ENCODE data around the gene SOX1. TPM values are rescaled to one million over a fixed set of nuclear protein-coding genes. Genes with fewer than 3 reads are reported as not detected.

Gene SOX1
- total RNA-seq, 1 donor from 2014 or later, result 8.3 TPM

DNA sequence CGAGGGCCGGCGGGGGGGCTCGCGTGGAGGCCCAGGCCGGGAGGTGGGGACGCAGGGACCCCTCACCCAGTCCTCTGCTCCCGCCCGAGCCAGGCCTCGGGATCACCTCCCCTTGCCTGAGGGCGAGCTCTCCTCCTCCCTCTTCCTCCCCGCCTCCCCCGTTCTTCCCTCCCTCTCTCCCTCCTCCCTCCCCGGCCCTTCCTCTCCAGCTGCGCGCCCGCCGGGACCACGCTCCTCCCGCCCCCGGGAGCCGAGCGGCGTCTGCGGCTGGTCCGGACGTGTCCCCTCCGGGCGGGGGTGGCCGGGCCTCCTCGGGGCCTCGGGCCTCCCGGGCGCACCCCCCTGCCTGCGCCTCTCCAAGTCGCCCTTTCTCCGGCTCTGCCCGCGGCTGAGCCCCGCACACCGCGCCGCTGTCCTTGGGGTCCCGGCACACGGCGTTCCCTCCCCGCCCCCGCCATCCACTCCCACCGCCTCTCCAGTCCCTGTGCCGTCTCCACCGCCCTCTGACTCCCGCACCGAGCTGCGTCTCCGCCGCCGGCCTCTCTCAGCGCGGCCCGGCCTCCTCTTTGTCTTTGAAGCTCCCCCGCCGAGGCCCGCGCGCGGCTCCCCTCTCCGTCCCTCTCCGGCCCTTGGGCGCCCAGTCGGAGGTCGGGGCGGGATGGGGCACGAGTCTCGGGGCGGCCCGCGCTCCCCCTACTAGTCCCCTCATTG, 5.7 kb downstream of the SOX1 start:
- peak; percentile 44 for DNase-seq

- no peak for DNase-seq
Observed at GRCh38 chr13:112073245-112074138, 6.5 kb downstream of the SOX1 start.

GRCh38 chr13:112074139-112074865, 7.4 kb downstream of the SOX1 start:
- DNase-seq, result no peak

DNA sequence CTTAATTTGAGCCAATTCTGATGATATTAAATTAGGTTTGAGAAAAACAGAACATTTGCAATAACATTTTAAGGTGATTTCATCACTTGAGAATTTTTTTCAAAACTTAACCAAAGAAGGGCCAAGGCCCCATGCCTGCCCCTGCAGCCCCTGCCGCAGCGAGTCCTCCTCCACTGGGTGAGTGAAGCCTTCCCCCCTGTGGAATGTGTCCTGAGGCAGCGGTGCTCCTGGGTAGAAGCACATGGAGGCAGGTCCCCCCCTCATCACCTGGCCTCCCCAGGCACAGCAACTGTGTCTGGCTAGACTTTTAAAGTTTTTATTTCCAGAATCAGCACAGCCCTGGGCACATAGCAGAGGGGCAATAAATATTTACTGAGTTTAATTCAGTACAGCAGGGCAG, 10.8 kb downstream of the SOX1 start:
- no peak for DNase-seq

DNA sequence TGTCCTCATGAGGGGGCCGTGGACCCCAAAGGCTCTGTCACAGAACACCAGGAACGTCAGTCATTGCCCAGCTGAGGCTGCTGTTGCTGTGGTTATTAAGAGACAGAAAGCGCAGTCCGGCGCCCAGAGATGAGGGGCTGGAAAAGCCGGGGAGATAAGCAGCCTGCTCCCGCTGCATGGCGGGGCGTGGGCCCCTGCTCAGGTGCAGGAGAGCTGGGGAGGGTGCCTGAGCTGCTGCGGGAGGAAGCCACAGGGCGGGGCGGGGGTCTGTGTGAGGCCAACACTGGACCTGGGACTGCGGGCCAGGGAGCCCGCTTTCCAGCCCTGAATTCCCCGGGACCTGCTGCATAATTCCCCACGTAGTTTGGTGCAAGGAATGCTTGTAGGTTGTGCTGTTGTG, 11.3 kb downstream of the SOX1 start:
- DNase-seq, result no peak

- no peak for DNase-seq
Observed at GRCh38 chr13:112078879-112079531, 12.1 kb downstream of the SOX1 start.

- no peak for DNase-seq
Observed at GRCh38 chr13:112079696-112080095, 12.7 kb downstream of the SOX1 start.

GRCh38 chr13:112083971-112084370, 17.0 kb downstream of the SOX1 start:
- no peak for DNase-seq

- DNase-seq, result no peak
Observed at GRCh38 chr13:112092453-112092852, 25.5 kb downstream of the SOX1 start.

GRCh38 chr13:112095354-112095753, 28.4 kb downstream of the SOX1 start:
- no peak for DNase-seq

DNA sequence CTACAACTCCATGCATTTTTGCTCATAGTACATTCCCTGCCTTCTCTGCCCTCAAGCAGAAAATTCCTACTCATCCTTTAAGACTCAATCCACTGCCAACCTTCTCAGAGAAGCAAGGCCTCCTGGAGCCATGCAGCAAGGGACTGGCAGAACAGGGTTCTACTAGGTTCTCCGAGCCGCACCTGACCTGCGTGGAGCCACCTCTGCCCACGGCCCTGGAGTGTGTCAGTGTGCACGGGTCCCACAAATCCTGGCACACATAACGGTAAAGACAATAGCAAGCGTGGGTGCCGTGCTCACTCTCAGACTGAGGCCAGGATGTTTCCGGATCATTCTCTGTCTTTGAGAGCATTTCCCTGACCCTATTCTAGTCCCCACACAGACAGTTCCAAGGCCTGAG, 30.0 kb downstream of the SOX1 start:
- no peak for DNase-seq

- no peak for DNase-seq
Observed at GRCh38 chr13:112097770-112098169, 30.8 kb downstream of the SOX1 start.

- DNase-seq, result no peak
Observed at GRCh38 chr13:112098699-112099098, 31.8 kb downstream of the SOX1 start.

DNA sequence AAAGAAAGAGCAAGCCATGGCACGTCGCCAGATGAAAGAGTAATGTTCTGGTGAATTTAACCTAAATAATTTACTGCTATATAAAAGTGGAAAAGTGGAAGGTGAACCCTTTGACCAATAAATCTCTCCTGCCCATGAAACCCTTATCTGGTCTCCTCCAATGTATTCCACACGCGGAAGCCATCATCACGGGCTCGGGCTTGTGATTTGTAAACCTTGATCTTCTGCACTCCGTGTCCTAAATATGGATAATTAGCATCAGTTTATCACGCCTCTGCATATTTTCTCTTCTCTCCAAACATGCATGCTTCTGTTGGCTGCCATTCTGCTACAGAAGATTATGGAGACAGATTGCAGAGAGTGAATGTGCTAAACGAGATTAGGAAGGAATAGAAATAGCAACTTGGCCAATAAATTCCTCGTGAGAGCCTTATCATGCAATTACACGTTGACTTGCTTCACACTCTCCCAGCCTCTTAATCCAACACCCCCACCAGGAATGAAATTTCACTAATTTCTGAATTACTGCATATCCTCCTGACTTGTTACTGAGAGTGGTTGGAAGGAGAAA, 34.5 kb downstream of the SOX1 start:
- no peak for DNase-seq

- no peak for DNase-seq
Observed at GRCh38 chr13:112102243-112102642, 35.3 kb downstream of the SOX1 start.

- DNase-seq, result no peak
Observed at GRCh38 chr13:112103260-112103838, 36.4 kb downstream of the SOX1 start.

DNA sequence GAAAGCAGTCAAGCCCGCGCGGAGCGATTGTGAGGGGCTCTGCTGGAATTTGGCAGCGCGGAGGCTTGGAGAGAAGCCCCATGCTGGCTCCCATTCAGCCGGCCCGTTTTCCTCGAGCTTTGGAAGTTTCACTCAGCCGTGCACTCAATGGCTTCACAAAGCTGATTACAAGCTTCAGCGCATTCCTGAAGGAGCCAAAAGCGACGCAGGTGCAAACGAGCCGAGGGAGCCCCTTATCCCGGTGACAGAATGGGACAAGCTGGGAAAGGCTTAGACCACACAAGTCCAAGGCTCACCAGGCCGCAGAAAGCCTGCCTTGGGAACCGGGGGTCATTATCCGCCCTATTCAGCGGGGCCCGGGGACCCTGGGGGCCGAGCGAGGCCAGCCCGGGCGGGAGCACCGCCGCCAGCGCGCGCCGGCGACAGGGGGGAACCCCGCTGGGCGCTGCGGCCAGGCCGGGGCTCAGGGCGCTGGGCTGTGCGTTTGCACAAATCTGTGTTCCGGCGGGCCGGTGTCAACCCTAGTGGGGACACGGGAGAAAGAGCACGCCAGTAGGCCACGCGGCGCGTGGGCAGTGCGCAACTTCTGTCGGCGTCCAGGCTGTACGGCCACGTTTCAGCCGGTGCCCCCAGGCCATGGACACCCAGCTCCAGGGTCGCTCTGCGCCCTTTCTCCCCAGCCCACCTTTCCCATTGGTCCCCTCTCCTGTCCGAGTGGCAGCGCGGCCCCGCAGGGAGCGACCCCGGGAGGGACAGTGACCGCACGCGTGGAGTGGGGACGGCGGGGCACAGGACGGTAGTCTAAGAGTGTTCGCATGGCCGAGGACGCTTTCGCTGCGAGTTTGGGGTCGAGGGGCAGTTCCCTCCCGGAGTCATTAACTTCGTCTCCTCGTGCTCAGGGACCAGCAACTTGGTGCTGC, 37.3 kb downstream of the SOX1 start:
- peak; percentile 10 for DNase-seq

DNA sequence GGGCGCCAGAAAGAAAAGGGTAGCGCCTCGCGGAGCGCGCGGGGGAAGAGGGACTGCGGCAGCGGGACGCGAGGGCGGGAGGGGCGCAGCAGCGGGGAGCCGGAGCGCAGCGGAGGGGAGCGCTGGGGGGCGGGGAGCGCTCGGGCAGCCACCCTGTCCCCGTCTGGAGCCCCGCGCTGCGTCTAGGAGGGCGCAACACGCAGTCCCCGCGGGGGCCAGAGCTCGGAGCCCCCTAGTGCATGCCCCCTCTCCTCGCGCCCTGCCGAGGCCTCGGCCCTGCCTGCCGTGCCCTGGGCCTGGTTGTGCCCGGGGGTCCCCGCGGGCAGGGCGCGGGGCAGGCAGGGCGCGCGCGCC, 37.9 kb downstream of the SOX1 start:
- DNase-seq, result no peak

- no peak for DNase-seq
Observed at GRCh38 chr13:112105244-112105681, 38.3 kb downstream of the SOX1 start.

- no peak for DNase-seq
Observed at GRCh38 chr13:112105892-112106291, 38.9 kb downstream of the SOX1 start.

All from occipital lobe (tissue), 2 donors.